Measurements from ENCODE around the gene TAS2R30. TPM values are rescaled to one million over a fixed set of nuclear protein-coding genes. Genes with fewer than 3 reads are reported as not detected.

TAS2R30 gene
- polyA plus RNA-seq, 1 experiment = 0.07 TPM

GRCh38 chr12:11150832-11151231 lies 16.4 kb upstream of the TAS2R30 start:
- ChIA-PET POLR2A (no interaction called here), CTCF (no interaction called here)
- Histone ChIP-seq H3K9me3 (ENCODE audit: control insufficient read depth, insufficient read depth, low read length) (peaks cover 3% of the 10 kb centered on the region; the same call in 1 of the 2 replicates), H3K27me3 (ENCODE audit: control insufficient read depth, insufficient read depth, low read length) (no peaks in the 10 kb centered on the region), H3K27ac (ENCODE audit: low read depth, low read length) (no peak overlapping the region), H3K4me3 (ENCODE audit: low read depth, low read length) (no peak overlapping the region)
- TF ChIP-seq CTCF (IDR thresholded peaks at IDR 0.05; ENCODE audit: low read depth, low read length) = no peak
- no peak for DNase-seq (ENCODE audit: low read depth, low spot score)

GRCh38 chr12:11147420-11147819 lies 13.0 kb upstream of the TAS2R30 start:
- TF ChIP-seq CTCF (IDR thresholded peaks at IDR 0.05; ENCODE audit: low read depth, low read length) = no peak
- H3K4me3 ChIP-seq (ENCODE audit: low read depth, low read length) = no peak overlapping the region
- no peak overlapping the region for H3K27ac ChIP-seq (ENCODE audit: low read depth, low read length)
- DNase-seq (ENCODE audit: low read depth, low spot score) = no peak
- no peaks in the 10 kb centered on the region for H3K27me3 ChIP-seq (ENCODE audit: control insufficient read depth, insufficient read depth, low read length)
- ChIA-PET POLR2A (interaction anchor here (1.5 kb wide), 1 partner anchor 24 kb away, joined by 3 read pairs; the partner anchor contains the start of gene SMIM10L1), CTCF (no interaction called here)
- peaks cover 3% of the 10 kb centered on the region; the same call in 1 of the 2 replicates for H3K9me3 ChIP-seq (ENCODE audit: control insufficient read depth, insufficient read depth, low read length)

GRCh38 chr12:11144297-11144696 lies 9.9 kb upstream of the TAS2R30 start:
- POLR2A ChIA-PET = no interaction called here

GRCh38 chr12:11143352-11143751 lies 8.9 kb upstream of the TAS2R30 start:
- Histone ChIP-seq H3K9me3 (ENCODE audit: control insufficient read depth, insufficient read depth, low read length) (no peaks in the 10 kb centered on the region; the same call in 1 of the 2 replicates), H3K27me3 (ENCODE audit: control insufficient read depth, insufficient read depth, low read length) (no peaks in the 10 kb centered on the region), H3K27ac (ENCODE audit: low read depth, low read length) (no peak overlapping the region), H3K4me3 (ENCODE audit: low read depth, low read length) (no peak overlapping the region)
- ChIA-PET POLR2A (no interaction called here), CTCF (no interaction called here)
- no peak for DNase-seq (ENCODE audit: low read depth, low spot score)
- no peak for TF ChIP-seq CTCF (IDR thresholded peaks at IDR 0.05; ENCODE audit: low read depth, low read length)

More at GRCh38 chr12:11144297-11144696, 9.9 kb upstream of the TAS2R30 start:
- Histone ChIP-seq H3K27ac (ENCODE audit: low read depth, low read length) (no peak overlapping the region), H3K27me3 (ENCODE audit: control insufficient read depth, insufficient read depth, low read length) (no peaks in the 10 kb centered on the region), H3K4me3 (ENCODE audit: low read depth, low read length) (no peak overlapping the region), H3K9me3 (ENCODE audit: control insufficient read depth, insufficient read depth, low read length) (no peaks in the 10 kb centered on the region; the same call in 1 of the 2 replicates)
- TF ChIP-seq CTCF (IDR thresholded peaks at IDR 0.05; ENCODE audit: low read depth, low read length) = no peak
- CTCF ChIA-PET = no interaction called here
- DNase-seq (ENCODE audit: low read depth, low spot score) = no peak

- ChIA-PET CTCF (no interaction called here), POLR2A (no interaction called here)
- no peak overlapping the region for H3K27ac ChIP-seq (ENCODE audit: low read depth, low read length)
- H3K27me3 ChIP-seq (ENCODE audit: control insufficient read depth, insufficient read depth, low read length) = no peaks in the 10 kb centered on the region
- no peak for TF ChIP-seq CTCF (IDR thresholded peaks at IDR 0.05; ENCODE audit: low read depth, low read length)
- H3K9me3 ChIP-seq (ENCODE audit: control insufficient read depth, insufficient read depth, low read length) = no peaks in the 10 kb centered on the region
- H3K4me3 ChIP-seq (ENCODE audit: low read depth, low read length) = no peak overlapping the region
- DNase-seq (ENCODE audit: low read depth, low spot score) = no peak
Observed at GRCh38 chr12:11136075-11136474, 1.6 kb upstream of the TAS2R30 start.
